Measurements from ENCODE around the gene ARHGAP22. TPM values are rescaled to one million over a fixed set of nuclear protein-coding genes. Genes with fewer than 3 reads are reported as not detected.

ARHGAP22 gene
- total RNA-seq, 4 donors from 2014 or later, result 0.26 to 3.6 (median 3.0) TPM; not detected in 1

DNA sequence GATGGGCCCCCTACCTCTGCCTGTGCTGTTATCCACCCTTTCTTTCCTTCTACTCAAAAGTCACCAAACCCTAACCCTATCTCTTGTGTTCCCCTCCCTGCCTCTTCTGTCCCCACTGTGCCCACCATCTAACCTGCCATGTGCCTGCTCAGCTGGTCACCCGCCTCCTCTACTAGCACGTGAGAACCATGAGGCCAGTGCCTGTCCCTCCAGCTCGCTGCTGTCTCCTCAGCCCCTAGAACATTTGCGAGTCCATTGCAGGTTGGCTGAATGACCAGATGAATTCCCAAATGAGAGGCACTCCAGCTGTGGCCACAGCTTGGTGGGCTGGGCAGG is 129.0 kb downstream of the ARHGAP22 start:
- H3K4me1 ChIP-seq, result no peaks in the 10 kb centered on the region
- H3K27ac ChIP-seq, result no peak overlapping the region
- no peak overlapping the region for H3K4me3 ChIP-seq
- no peaks in the 10 kb centered on the region for H3K27me3 ChIP-seq
- H3K36me3 ChIP-seq, result no peaks in the 10 kb centered on the region
- intact Hi-C loops (cut with DNase I; ENCODE audit: low total_unique reads), result no loop called here
- H3K9me3 ChIP-seq, result no peaks in the 10 kb centered on the region
- TF ChIP-seq POLR2A (IDR thresholded peaks at IDR 0.05) (no peak), CTCF (IDR thresholded peaks at IDR 0.05) (no peak)
- no peak for DNase-seq

DNA sequence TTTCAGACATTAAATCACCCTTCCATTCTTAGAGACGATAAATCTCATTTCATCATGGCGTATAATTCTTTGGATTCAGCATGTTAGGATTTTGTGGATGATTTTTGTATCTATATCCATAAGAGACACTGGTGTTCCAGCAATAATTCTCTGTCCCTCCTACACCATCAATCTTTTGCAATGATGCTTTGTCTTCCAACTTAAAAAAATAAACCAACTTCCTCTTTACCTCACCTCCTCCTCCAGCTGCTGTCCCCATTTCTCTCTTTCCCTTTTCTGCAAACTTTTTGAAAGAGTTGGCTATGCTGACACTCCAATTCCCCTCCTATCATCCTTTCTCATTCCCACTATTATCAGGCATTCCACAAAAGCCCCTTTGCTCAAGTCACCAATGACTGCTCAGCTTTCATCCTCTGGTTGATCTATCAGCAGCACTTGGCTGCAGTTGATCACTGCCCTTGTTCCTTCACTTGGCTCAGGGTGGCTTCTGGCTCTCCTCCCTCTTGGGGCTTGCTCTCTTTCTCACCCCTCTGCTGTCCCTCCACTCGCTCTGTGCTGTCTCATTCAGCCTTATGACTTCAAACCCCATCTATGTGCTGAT is 130.0 kb downstream of the ARHGAP22 start:
- no peak for TF ChIP-seq POLR2A (IDR thresholded peaks at IDR 0.05)
- Histone ChIP-seq H3K36me3 (no peaks in the 10 kb centered on the region), H3K4me3 (no peak overlapping the region), H3K27ac (no peak overlapping the region), H3K27me3 (no peaks in the 10 kb centered on the region), H3K9me3 (no peaks in the 10 kb centered on the region), H3K4me1 (no peaks in the 10 kb centered on the region)
- no peak for DNase-seq
- intact Hi-C loops (cut with DNase I; ENCODE audit: low total_unique reads), result no loop called here

DNA sequence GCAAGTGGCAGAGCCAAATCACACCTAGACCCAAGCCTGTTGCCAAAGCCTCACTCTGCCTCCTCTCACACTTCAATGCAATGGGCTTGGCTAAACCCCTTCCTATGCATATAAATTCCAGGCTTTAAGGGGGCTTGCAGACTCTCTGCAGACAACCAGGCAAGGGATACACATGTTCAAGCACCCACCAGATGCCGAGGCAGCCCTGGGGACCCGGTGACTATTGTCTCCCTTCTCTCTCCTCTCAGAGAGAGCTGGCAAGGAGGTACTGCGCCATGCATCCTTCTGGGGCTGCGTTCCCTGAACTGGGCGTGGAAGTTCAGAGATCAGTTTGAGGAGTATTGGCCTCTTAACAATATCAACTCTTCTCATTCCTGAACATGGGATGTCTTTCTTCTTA is 131.2 kb downstream of the ARHGAP22 start:
- H3K27ac ChIP-seq, result no peak overlapping the region
- DNase-seq, result no peak
- H3K4me3 ChIP-seq, result no peak overlapping the region
- no peak for TF ChIP-seq POLR2A (IDR thresholded peaks at IDR 0.05)
- TF ChIP-seq CTCF (IDR thresholded peaks at IDR 0.05), result no peak
- no peaks in the 10 kb centered on the region for H3K9me3 ChIP-seq
- no peaks in the 10 kb centered on the region for H3K36me3 ChIP-seq
- H3K27me3 ChIP-seq, result no peaks in the 10 kb centered on the region
- intact Hi-C loops (cut with DNase I; ENCODE audit: low total_unique reads), result no loop called here
- H3K4me1 ChIP-seq, result no peaks in the 10 kb centered on the region

DNA sequence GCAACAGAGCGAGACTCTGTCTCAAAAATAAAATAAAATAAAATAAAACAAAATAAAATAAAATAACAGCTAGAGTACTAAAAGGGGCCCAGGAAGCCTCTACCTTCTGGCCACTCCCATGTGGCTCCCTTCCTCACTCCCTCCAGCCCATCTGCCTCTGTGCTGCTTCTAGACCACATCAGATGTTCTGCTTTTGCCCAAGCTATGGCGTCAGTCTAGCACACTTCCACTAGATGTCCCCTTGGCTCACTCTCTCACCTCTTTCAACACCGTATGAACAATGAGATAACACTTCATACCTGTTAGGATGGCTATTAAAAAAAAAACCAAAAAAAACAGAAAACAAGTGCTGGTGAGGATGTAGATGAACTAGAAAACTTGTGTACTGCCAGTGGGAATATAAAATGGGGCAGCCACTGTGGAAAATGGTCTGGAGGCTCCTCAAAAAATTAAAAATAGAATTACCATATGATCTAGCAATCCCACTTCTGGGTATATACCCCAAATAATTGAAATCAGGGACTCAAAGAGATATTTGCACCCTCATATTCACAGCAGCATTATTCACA is 132.3 kb downstream of the ARHGAP22 start:
- TF ChIP-seq CTCF (IDR thresholded peaks at IDR 0.05) (no peak), POLR2A (IDR thresholded peaks at IDR 0.05) (no peak)
- intact Hi-C loops (cut with DNase I; ENCODE audit: low total_unique reads), result no loop called here
- Histone ChIP-seq H3K36me3 (no peaks in the 10 kb centered on the region), H3K4me1 (no peaks in the 10 kb centered on the region), H3K27ac (no peak overlapping the region), H3K27me3 (no peaks in the 10 kb centered on the region), H3K9me3 (no peaks in the 10 kb centered on the region), H3K4me3 (no peak overlapping the region)
- no peak for DNase-seq

GRCh38 chr10:48470893-48471805 is 133.7 kb downstream of the ARHGAP22 start:
- Histone ChIP-seq H3K36me3 (no peaks in the 10 kb centered on the region), H3K9me3 (no peaks in the 10 kb centered on the region), H3K27ac (no peak overlapping the region), H3K27me3 (no peaks in the 10 kb centered on the region), H3K4me3 (no peak overlapping the region), H3K4me1 (no peaks in the 10 kb centered on the region)
- TF ChIP-seq POLR2A (IDR thresholded peaks at IDR 0.05), result no peak
- TF ChIP-seq CTCF (IDR thresholded peaks at IDR 0.05), result no peak
- DNase-seq, result no peak
- intact Hi-C loops (cut with DNase I; ENCODE audit: low total_unique reads), result no loop called here
